Mesendoderm (in vitro differentiated cells): Measurements from ENCODE around the gene CREB5.

Source experiments
- DNase-seq: peaks from one replicate; pipeline ENCODE4 v3.0.0; 2013
- H2AK5ac ChIP-seq: 2 replicates; pipeline ENCODE4 v1.6.1; 2013; ENCODE audit warnings: low read length, inconsistent platforms
- H2BK120ac ChIP-seq: 2 replicates; pipeline ENCODE4 v1.6.1; 2013; ENCODE audit warnings: low read depth, mild to moderate bottlenecking, low read length, moderate library complexity, mixed read lengths
- H2BK15ac ChIP-seq: replicated peaks from 2 replicates; pipeline ENCODE4 v1.6.1; 2013; ENCODE audit warnings: low read depth, mild to moderate bottlenecking, moderate library complexity
- H2BK5ac ChIP-seq: 2 replicates; pipeline ENCODE4 v1.6.1; 2013; ENCODE audit warnings: low read length, inconsistent platforms
- H3K18ac ChIP-seq: 2 replicates; pipeline ENCODE4 v1.6.1; 2013; ENCODE audit warnings: mild to moderate bottlenecking, low read length, mixed read lengths
- H3K23ac ChIP-seq: one replicate; pipeline ENCODE4 v1.6.1; 2013; ENCODE audit warnings: low read length
- H3K27ac ChIP-seq: 2 replicates; pipeline ENCODE4 v1.5.1; 2013; ENCODE audit warnings: low read depth, mild to moderate bottlenecking, inconsistent platforms, low read length, moderate library complexity
- H3K27me3 ChIP-seq: 2 replicates; pipeline ENCODE4 v1.6.1; 2013; ENCODE audit warnings: low read length, control low read depth, mild to moderate bottlenecking, inconsistent platforms; ENCODE audit not compliant: insufficient read depth, poor library complexity
- H3K36me3 ChIP-seq: 2 replicates; pipeline ENCODE4 v1.6.1; 2013; ENCODE audit warnings: low read length, inconsistent platforms; ENCODE audit not compliant: control insufficient read depth, insufficient read depth
- H3K4ac ChIP-seq: one replicate; pipeline ENCODE4 v1.6.1; 2013; ENCODE audit warnings: low read depth, mild to moderate bottlenecking, low read length, moderate library complexity
- H3K4me1 ChIP-seq: 2 replicates; pipeline ENCODE4 v1.6.1; 2013; ENCODE audit warnings: low read depth, low read length, inconsistent platforms; ENCODE audit not compliant: control insufficient read depth
- H3K4me2 ChIP-seq: 2 replicates; pipeline ENCODE4 v1.6.1; 2013; ENCODE audit warnings: low read length
- H3K4me3 ChIP-seq: 2 replicates; pipeline ENCODE4 v1.5.1; 2013; ENCODE audit warnings: mild to moderate bottlenecking, low read length
- H3K56ac ChIP-seq: one replicate; pipeline ENCODE4 v1.6.1; 2013; ENCODE audit warnings: low read length
- H3K79me1 ChIP-seq: 2 replicates; pipeline ENCODE4 v1.6.1; 2013; ENCODE audit warnings: low read length, inconsistent platforms
- H3K79me2 ChIP-seq: 2 replicates; pipeline ENCODE4 v1.6.1; 2013; ENCODE audit warnings: mild to moderate bottlenecking, low read length; ENCODE audit not compliant: control insufficient read depth, insufficient read depth
- H3K9ac ChIP-seq: 2 replicates; pipeline ENCODE4 v1.6.1; 2013; ENCODE audit warnings: low read length, inconsistent platforms
- H4K5ac ChIP-seq: one replicate; pipeline ENCODE4 v1.6.1; 2013; ENCODE audit warnings: low read length
- H4K8ac ChIP-seq: one replicate; pipeline ENCODE4 v1.6.1; 2013; ENCODE audit warnings: low read depth, mild to moderate bottlenecking, control low read depth, low read length, moderate library complexity
- WGBS: extraction: QIAGEN DNeasy Blood & Tissue Kit; methylation state at CpG from one replicate; pipeline ENCODE4 v1.1.7; 2013; ENCODE audit warnings: low lambda C conversion rate, missing lambda C conversion rate; ENCODE audit not compliant: insufficient coverage; ENCODE audit errors: extremely low coverage; 5-methylcytosine and 5-hydroxymethylcytosine counted together

Gene CREB5

DNA sequence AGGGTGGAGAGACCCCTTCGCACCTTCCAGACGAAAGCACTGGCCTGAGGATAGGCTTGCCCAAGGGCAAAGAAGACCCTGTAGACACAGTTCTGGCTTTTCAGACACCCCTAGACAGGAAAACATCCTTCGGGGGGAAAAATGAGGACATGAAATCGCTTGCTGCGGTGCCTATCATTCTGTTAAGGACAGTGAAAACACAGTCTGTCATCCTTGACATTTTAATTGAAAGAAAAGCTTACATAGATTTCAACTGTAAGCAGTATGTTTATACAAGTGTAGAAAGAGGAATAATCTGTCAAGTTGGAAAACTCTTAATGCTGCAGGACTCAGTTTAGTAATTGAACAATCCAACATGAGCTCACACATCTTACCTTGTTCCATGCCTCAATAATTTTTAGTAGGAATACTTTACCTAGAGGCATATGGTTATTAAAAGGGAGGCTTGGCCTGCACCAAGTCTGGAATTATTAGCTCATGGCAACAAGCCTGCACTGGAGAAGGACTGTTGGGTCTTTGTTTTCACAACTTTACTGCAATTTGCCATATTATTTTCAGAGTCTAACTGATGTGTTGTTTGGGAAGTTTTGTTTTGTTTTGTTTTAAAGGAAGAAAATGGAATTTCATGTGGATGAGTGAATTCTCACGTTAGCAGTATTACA is 302.3 kb downstream of the CREB5 start:
- H3K23ac ChIP-seq: no peak overlapping the region
- H2AK5ac ChIP-seq: no peak overlapping the region
- H4K5ac ChIP-seq: no peak overlapping the region
- H3K4me1 ChIP-seq: no peaks in the 10 kb centered on the region
- H4K8ac ChIP-seq: no peak overlapping the region
- H3K18ac ChIP-seq: no peak overlapping the region
- H3K4ac ChIP-seq: no peak overlapping the region
- no peak overlapping the region for H2BK5ac ChIP-seq
- no peaks in the 10 kb centered on the region for H3K79me1 ChIP-seq
- H2BK15ac ChIP-seq: no peak overlapping the region
- no peak overlapping the region for H2BK120ac ChIP-seq
- H3K4me3 ChIP-seq: no peak overlapping the region
- no peaks in the 10 kb centered on the region for H3K36me3 ChIP-seq
- 100% methylated on average over 1 of the region's 6 CpGs for WGBS
- DNase-seq: no peak
- H3K79me2 ChIP-seq: no peaks in the 10 kb centered on the region
- no peak overlapping the region for H3K56ac ChIP-seq
- no peak overlapping the region for H3K4me2 ChIP-seq
- no peak overlapping the region for H3K27ac ChIP-seq
- H3K9ac ChIP-seq: no peak overlapping the region
- no peaks in the 10 kb centered on the region for H3K27me3 ChIP-seq

DNA sequence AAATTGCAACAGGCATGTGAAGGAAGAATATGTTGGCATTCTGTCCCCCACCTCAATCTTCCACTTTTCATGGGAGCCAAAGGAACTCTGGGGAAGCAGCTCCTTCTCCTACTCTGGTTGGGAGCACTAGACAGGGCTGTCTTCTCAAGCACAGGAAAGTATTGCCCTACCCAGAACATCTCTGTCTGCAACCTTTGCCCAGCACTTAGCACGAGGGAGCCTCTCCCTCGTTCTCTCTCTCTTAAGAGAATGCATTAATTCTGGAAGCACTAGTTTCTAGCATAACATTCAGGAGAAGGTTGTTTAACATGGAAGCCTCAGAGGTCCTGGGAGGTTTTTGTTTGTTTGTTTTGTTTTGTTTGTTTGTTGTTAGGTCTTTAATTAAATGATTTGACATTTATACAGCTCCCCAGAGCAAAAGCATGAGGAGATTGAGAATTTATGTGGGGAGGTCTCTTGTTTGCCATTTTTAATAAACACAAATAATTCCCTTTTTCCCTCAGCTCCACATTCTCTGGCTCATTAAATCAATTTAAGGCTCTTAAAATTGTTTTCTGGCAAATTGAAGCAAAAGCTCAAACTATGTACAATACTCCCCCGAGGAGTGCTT is 305.2 kb downstream of the CREB5 start:
- Histone ChIP-seq H2BK15ac (no peak overlapping the region), H4K8ac (no peak overlapping the region), H3K79me2 (no peaks in the 10 kb centered on the region), H3K36me3 (no peaks in the 10 kb centered on the region), H3K18ac (no peak overlapping the region), H3K9ac (no peak overlapping the region), H3K56ac (no peak overlapping the region), H3K4ac (no peak overlapping the region), H4K5ac (no peak overlapping the region), H2BK5ac (no peak overlapping the region), H3K4me1 (no peaks in the 10 kb centered on the region), H3K4me2 (no peak overlapping the region), H3K4me3 (no peak overlapping the region), H3K23ac (no peak overlapping the region), H2BK120ac (no peak overlapping the region), H3K79me1 (no peaks in the 10 kb centered on the region), H3K27ac (no peak overlapping the region), H3K27me3 (no peaks in the 10 kb centered on the region), H2AK5ac (no peak overlapping the region)
- no CpG with 5 or more reads among the region's 3 CpGs for WGBS
- no peak for DNase-seq

GRCh38 chr7:28718055-28718481 is 305.8 kb downstream of the CREB5 start:
- no CpG with 5 or more reads among the region's 9 CpGs for WGBS
- H2BK120ac ChIP-seq: no peak overlapping the region
- no peak overlapping the region for H3K4ac ChIP-seq
- no peak overlapping the region for H3K4me2 ChIP-seq
- H3K27ac ChIP-seq: no peak overlapping the region
- H3K9ac ChIP-seq: no peak overlapping the region
- no peaks in the 10 kb centered on the region for H3K79me1 ChIP-seq
- H2BK15ac ChIP-seq: no peak overlapping the region
- no peak overlapping the region for H3K23ac ChIP-seq
- H3K27me3 ChIP-seq: no peaks in the 10 kb centered on the region
- no peak overlapping the region for H3K56ac ChIP-seq
- DNase-seq: no peak
- no peak overlapping the region for H4K8ac ChIP-seq
- H3K4me3 ChIP-seq: no peak overlapping the region
- H4K5ac ChIP-seq: no peak overlapping the region
- no peaks in the 10 kb centered on the region for H3K79me2 ChIP-seq
- no peaks in the 10 kb centered on the region for H3K4me1 ChIP-seq
- no peak overlapping the region for H3K18ac ChIP-seq
- no peak overlapping the region for H2BK5ac ChIP-seq
- no peaks in the 10 kb centered on the region for H3K36me3 ChIP-seq
- H2AK5ac ChIP-seq: no peak overlapping the region

- Histone ChIP-seq H3K27me3 (no peaks in the 10 kb centered on the region), H3K23ac (no peak overlapping the region), H3K36me3 (no peaks in the 10 kb centered on the region), H3K4me1 (no peaks in the 10 kb centered on the region), H2BK15ac (no peak overlapping the region), H3K9ac (no peak overlapping the region), H2BK120ac (no peak overlapping the region), H3K4me2 (no peak overlapping the region), H4K5ac (no peak overlapping the region), H3K27ac (no peak overlapping the region), H3K18ac (no peak overlapping the region), H3K79me2 (no peaks in the 10 kb centered on the region), H4K8ac (no peak overlapping the region), H3K79me1 (no peaks in the 10 kb centered on the region), H3K4ac (no peak overlapping the region), H3K56ac (no peak overlapping the region), H2AK5ac (no peak overlapping the region), H3K4me3 (no peak overlapping the region), H2BK5ac (no peak overlapping the region)
- no peak for DNase-seq
- WGBS: no CpG with 5 or more reads among the region's 2 CpGs
These were observed 306.2 kb downstream of the CREB5 start for GRCh38 chr7:28718545-28718944.

GRCh38 chr7:28722684-28723083 is 310.4 kb downstream of the CREB5 start:
- no CpG with 5 or more reads among the region's 4 CpGs for WGBS
- Histone ChIP-seq H3K27me3 (no peaks in the 10 kb centered on the region), H3K4me3 (no peak overlapping the region), H3K27ac (no peak overlapping the region), H3K56ac (no peak overlapping the region), H4K8ac (no peak overlapping the region), H3K79me1 (no peaks in the 10 kb centered on the region), H3K18ac (no peak overlapping the region), H3K4me2 (no peak overlapping the region), H3K79me2 (no peaks in the 10 kb centered on the region), H2BK120ac (no peak overlapping the region), H2BK5ac (no peak overlapping the region), H2AK5ac (no peak overlapping the region), H3K9ac (no peak overlapping the region), H3K23ac (no peak overlapping the region), H3K4ac (no peak overlapping the region), H2BK15ac (no peak overlapping the region), H3K4me1 (no peaks in the 10 kb centered on the region), H4K5ac (no peak overlapping the region), H3K36me3 (no peaks in the 10 kb centered on the region)
- DNase-seq: no peak

GRCh38 chr7:28723336-28723735 is 311.0 kb downstream of the CREB5 start:
- Histone ChIP-seq H2BK5ac (no peak overlapping the region), H3K9ac (no peak overlapping the region), H2BK120ac (no peak overlapping the region), H4K5ac (no peak overlapping the region), H3K4me3 (no peak overlapping the region), H3K79me2 (no peaks in the 10 kb centered on the region), H3K23ac (no peak overlapping the region), H3K4me1 (no peaks in the 10 kb centered on the region), H3K4ac (no peak overlapping the region), H3K27me3 (no peaks in the 10 kb centered on the region), H3K27ac (no peak overlapping the region), H3K4me2 (no peak overlapping the region), H3K36me3 (no peaks in the 10 kb centered on the region), H3K56ac (no peak overlapping the region), H2AK5ac (no peak overlapping the region), H3K79me1 (no peaks in the 10 kb centered on the region), H4K8ac (no peak overlapping the region), H3K18ac (no peak overlapping the region), H2BK15ac (no peak overlapping the region)
- no peak for DNase-seq
- no CpG with 5 or more reads among the region's 9 CpGs for WGBS
